ENCODE measurements around the gene OR6P1. TPM values are rescaled to one million over a fixed set of nuclear protein-coding genes. Genes with fewer than 3 reads are reported as not detected.

The OR6P1 gene
- total RNA-seq, 1 donor from 2014 or later: not detected

DNA sequence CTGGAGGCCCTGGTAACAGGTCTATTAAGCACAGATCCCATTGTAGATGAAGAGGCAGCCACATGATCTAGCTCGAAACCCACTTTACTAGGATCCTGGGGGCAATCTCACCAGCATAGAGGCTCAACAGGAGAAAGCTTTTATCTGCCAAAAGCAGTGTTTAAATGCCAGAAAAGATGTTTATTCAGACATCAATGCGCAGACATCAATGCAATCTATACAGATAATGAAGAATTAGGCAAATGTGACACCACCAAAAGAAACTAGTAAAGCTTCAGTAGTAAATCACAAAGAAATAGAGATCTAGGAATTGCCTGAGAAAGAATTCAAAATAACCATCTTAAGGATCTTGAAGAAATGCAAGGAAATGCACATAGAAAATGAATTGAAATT lies 48.7 kb downstream of the OR6P1 start:
- Mint-ChIP-seq H3K4me3 (ENCODE audit: unreplicated experiment) (no peak overlapping the region), H3K4me1 (ENCODE audit: low read depth) (no peaks in the 10 kb centered on the region), H3K27ac (ENCODE audit: unreplicated experiment) (no peak overlapping the region), H3K27me3 (ENCODE audit: low read depth) (peaks cover 3% of the 10 kb centered on the region), H3K9me3 (ENCODE audit: low read depth) (peaks cover 14% of the 10 kb centered on the region), H3K36me3 (ENCODE audit: low read depth) (no peaks in the 10 kb centered on the region)
- DNase-seq (ENCODE audit: low spot score): no peak
- TF ChIP-seq, protein P1, sequence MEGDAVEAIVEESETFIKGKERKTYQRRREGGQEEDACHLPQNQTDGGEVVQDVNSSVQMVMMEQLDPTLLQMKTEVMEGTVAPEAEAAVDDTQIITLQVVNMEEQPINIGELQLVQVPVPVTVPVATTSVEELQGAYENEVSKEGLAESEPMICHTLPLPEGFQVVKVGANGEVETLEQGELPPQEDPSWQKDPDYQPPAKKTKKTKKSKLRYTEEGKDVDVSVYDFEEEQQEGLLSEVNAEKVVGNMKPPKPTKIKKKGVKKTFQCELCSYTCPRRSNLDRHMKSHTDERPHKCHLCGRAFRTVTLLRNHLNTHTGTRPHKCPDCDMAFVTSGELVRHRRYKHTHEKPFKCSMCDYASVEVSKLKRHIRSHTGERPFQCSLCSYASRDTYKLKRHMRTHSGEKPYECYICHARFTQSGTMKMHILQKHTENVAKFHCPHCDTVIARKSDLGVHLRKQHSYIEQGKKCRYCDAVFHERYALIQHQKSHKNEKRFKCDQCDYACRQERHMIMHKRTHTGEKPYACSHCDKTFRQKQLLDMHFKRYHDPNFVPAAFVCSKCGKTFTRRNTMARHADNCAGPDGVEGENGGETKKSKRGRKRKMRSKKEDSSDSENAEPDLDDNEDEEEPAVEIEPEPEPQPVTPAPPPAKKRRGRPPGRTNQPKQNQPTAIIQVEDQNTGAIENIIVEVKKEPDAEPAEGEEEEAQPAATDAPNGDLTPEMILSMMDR (IDR thresholded peaks at IDR 0.05): no peak

DNA sequence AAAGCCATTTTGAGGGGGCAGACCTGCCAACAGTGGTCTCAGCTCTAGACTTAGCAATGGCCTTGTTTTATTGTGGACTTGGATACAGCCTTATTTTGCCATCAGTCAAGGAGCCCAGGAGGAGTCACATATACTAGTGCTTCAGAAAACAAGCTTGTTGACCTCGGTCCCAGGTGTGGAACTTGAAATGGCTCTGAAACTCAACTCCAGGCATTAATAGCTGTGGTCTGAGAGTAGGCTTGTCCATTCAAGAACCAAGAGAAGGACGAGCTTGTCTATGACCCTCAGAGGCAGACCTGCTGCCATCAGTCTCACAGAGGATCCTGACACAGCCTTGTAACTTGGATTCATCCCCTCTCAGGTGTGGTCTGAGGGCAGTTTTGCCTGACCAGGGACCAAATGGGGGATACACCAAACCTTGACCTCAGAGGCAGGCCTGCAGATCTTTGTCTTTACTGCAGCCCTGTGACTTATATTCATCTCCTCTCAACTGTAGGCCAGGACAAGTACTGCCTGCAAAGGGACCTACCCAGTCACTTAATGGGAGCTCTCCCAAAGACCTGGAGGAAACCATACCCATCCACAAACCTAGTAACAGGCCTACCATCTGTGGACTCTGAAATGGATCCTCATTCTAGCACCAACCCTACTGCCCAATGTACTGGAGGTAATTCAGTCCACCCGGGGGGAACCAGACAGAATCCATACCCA lies 49.3 kb downstream of the OR6P1 start:
- peaks cover 12% of the 10 kb centered on the region for H3K9me3 Mint-ChIP-seq (ENCODE audit: low read depth)
- DNase-seq (ENCODE audit: low spot score): no peak
- H3K36me3 Mint-ChIP-seq (ENCODE audit: low read depth): no peaks in the 10 kb centered on the region
- no peaks in the 10 kb centered on the region for H3K4me1 Mint-ChIP-seq (ENCODE audit: low read depth)
- no peak overlapping the region for H3K27ac Mint-ChIP-seq (ENCODE audit: unreplicated experiment)
- TF ChIP-seq, protein P1 (IDR thresholded peaks at IDR 0.05): no peak
- no peak overlapping the region for H3K4me3 Mint-ChIP-seq (ENCODE audit: unreplicated experiment)
- H3K27me3 Mint-ChIP-seq (ENCODE audit: low read depth): peaks cover 3% of the 10 kb centered on the region

DNA sequence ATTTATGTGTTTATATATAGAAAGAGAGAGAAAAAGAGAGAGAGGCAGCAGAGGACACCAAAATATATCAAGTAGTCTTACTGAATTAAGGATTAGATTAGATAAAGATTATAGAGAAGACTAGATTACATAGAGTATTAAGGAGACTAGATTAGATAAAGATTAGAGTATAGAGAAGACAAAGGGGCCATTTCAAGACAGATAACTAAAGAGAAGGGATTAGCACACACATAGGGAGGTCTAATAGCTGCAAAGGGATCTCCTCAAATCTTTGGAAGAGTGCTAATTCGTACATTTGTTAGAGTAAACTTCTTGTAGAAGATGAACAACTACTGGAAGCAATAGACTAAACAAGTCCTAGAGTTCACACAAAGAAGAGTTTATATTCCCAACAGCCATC lies 50.4 kb downstream of the OR6P1 start:
- H3K27ac Mint-ChIP-seq (ENCODE audit: unreplicated experiment): no peak overlapping the region
- no peaks in the 10 kb centered on the region for H3K36me3 Mint-ChIP-seq (ENCODE audit: low read depth)
- TF ChIP-seq, protein P1 (IDR thresholded peaks at IDR 0.05): no peak
- peaks cover 3% of the 10 kb centered on the region for H3K27me3 Mint-ChIP-seq (ENCODE audit: low read depth)
- DNase-seq (ENCODE audit: low spot score): no peak
- H3K4me1 Mint-ChIP-seq (ENCODE audit: low read depth): no peaks in the 10 kb centered on the region
- H3K4me3 Mint-ChIP-seq (ENCODE audit: unreplicated experiment): no peak overlapping the region
- peaks cover 11% of the 10 kb centered on the region for H3K9me3 Mint-ChIP-seq (ENCODE audit: low read depth)

DNA sequence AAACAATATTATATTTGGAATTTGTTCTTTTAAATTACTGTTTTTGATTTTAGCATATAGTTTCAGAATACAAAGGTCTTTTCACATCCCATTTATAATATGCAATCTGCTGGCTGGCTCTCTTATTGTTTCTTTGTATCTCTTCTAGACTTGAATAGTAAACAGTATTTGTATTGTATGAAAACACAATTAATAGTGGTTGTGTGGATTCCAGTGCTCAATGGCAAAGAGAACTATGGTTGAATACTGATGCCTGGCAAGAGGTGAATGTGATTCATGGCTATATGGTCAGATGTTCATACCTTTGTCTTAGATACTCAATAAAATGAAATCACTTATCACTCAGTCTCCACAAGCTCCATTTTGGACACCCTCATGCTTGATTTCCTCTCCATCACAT lies 53.4 kb downstream of the OR6P1 start:
- Mint-ChIP-seq H3K9me3 (ENCODE audit: low read depth) (no peaks in the 10 kb centered on the region), H3K36me3 (ENCODE audit: low read depth) (no peaks in the 10 kb centered on the region), H3K27me3 (ENCODE audit: low read depth) (peaks cover 2% of the 10 kb centered on the region), H3K4me3 (ENCODE audit: unreplicated experiment) (no peak overlapping the region), H3K27ac (ENCODE audit: unreplicated experiment) (no peak overlapping the region), H3K4me1 (ENCODE audit: low read depth) (no peaks in the 10 kb centered on the region)
- DNase-seq (ENCODE audit: low spot score): no peak
- TF ChIP-seq, protein P1 (IDR thresholded peaks at IDR 0.05): no peak

Other genes starting within 250 kb of the OR6P1 start
- not detected in 3 replicates for gene CD1B, start 239.0 kb downstream of the OR6P1 start, total RNA-seq
- not detected in 3 replicates for gene CD1E, start 216.7 kb downstream of the OR6P1 start, total RNA-seq
- gene OR10T2, start 171.1 kb downstream of the OR6P1 start, total RNA-seq: not detected in 3 replicates
- gene OR10K2, start 144.3 kb downstream of the OR6P1 start, total RNA-seq: not detected in 3 replicates
- not detected in 3 replicates for gene OR10K1, start 108.7 kb downstream of the OR6P1 start, total RNA-seq
- not detected in 3 replicates for gene OR10R2, start 98.4 kb downstream of the OR6P1 start, total RNA-seq
- not detected in 3 replicates for gene OR6Y1, start 16.2 kb downstream of the OR6P1 start, total RNA-seq
- gene OR10X1, start 9.3 kb upstream of the OR6P1 start, total RNA-seq: not detected in 3 replicates
- not detected in 3 replicates for gene OR10Z1, start 34.7 kb upstream of the OR6P1 start, total RNA-seq
- not detected in 3 replicates for gene SPTA1, start 116.1 kb upstream of the OR6P1 start, total RNA-seq
- not detected in 3 replicates for gene OR6K2, start 130.1 kb upstream of the OR6P1 start, total RNA-seq
- not detected in 3 replicates for gene OR6K3, start 150.1 kb upstream of the OR6P1 start, total RNA-seq
- not detected in 3 replicates for gene OR6K6, start 184.1 kb upstream of the OR6P1 start, total RNA-seq
- not detected in 3 replicates for gene OR6N1, start 201.6 kb upstream of the OR6P1 start, total RNA-seq
- not detected in 3 replicates for gene OR6N2, start 210.6 kb upstream of the OR6P1 start, total RNA-seq